Brain microvascular endothelial cell (primary cell): ENCODE data around the gene IGFBP2.

Experiments
- DNase-seq: peaks from one replicate; pipeline ENCODE4 v3.0.0-alpha.2; 2020
- H3K27ac ChIP-seq: fragments of 250-450 bp; sonication (Bioruptor Pico); 2 replicates; pipeline ENCODE4 v1.5.1; 2020; ENCODE audit warnings: mild to moderate bottlenecking, moderate library complexity
- H3K27me3 ChIP-seq: fragments of 250-450 bp; sonication (Bioruptor Pico); replicated peaks from 2 replicates; pipeline ENCODE4 v1.5.1; 2020; ENCODE audit warnings: mild to moderate bottlenecking
- H3K36me3 ChIP-seq: fragments of 250-450 bp; sonication (Bioruptor Pico); replicated peaks from 2 replicates; pipeline ENCODE4 v1.5.1; 2020; ENCODE audit warnings: mild to moderate bottlenecking
- H3K4me3 ChIP-seq: 2 replicates; pipeline ENCODE4 v1.5.1; 2011; ENCODE audit warnings: low read depth, mild to moderate bottlenecking, control low read depth, low read length, moderate library complexity
- in situ Hi-C: cut with HindIII; loops from 2 replicates; pipeline ENCODE4 v1.10.0; 2017; ENCODE audit warnings: low sequenced_read_pairs, low pct_ligation_motif_present
- TF ChIP-seq, protein P1 (sequence below): IDR thresholded peaks from 2 replicates; pipeline ENCODE4 v1.5.1; 2011; ENCODE audit warnings: low read depth, mild to moderate bottlenecking, moderate library complexity, low read length, control low read depth, inconsistent platforms; ENCODE audit errors: missing control alignments

The IGFBP2 gene

DNA sequence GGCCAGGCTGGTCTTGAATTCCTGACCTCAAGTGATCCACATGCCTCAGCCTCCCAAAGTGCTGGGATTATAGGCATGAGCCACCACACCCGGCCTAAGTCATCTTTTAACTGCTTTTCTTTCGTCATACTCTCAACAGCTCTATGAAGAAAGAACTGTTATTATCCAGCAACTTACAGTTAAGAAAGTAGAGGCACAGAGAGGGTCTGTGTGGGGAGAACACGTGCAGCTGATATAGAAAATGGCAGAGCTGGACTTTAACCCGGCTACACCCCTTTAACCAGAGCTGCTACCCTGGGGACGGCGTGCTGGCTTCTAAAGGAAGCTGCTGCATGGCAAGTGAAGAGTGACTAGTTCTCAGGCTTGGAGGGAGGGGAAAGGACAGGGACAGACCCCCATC lies 25.5 kb downstream of the IGFBP2 start:
- Histone ChIP-seq H3K27me3 (no peaks in the 10 kb centered on the region), H3K27ac (no peak overlapping the region), H3K36me3 (peaks cover 20% of the 10 kb centered on the region), H3K4me3 (no peak overlapping the region)
- in situ Hi-C loops, result loop anchor here (10.0 kb wide), 1 partner anchor 144 kb away; no protein-coding TSS in a partner anchor
- DNase-seq, result no peak
- TF ChIP-seq, protein P1, sequence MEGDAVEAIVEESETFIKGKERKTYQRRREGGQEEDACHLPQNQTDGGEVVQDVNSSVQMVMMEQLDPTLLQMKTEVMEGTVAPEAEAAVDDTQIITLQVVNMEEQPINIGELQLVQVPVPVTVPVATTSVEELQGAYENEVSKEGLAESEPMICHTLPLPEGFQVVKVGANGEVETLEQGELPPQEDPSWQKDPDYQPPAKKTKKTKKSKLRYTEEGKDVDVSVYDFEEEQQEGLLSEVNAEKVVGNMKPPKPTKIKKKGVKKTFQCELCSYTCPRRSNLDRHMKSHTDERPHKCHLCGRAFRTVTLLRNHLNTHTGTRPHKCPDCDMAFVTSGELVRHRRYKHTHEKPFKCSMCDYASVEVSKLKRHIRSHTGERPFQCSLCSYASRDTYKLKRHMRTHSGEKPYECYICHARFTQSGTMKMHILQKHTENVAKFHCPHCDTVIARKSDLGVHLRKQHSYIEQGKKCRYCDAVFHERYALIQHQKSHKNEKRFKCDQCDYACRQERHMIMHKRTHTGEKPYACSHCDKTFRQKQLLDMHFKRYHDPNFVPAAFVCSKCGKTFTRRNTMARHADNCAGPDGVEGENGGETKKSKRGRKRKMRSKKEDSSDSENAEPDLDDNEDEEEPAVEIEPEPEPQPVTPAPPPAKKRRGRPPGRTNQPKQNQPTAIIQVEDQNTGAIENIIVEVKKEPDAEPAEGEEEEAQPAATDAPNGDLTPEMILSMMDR, result no peak

DNA sequence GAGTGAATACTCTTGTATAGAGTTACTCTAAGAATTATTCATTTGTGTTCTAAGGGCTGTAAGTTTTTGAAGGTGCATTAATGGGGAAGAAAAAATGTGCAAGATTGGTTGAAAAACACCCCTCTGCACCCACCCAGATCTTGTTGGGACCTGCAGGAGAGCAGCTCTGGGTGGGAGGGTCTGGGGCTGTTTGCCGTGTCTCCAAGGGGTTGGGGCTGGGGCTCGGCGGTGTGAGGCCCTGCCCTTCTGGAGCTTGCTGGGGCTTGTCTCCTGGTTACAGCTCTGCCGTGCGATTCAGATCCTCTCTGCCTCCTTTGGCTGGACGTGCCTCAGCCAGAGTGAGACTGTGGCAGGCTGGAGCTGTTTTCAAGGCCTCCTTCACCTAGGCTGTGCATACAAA lies 26.1 kb downstream of the IGFBP2 start:
- in situ Hi-C loops, result loop anchor here (10.0 kb wide), 1 partner anchor 144 kb away; no protein-coding TSS in a partner anchor
- H3K27ac ChIP-seq, result no peak overlapping the region

DNA sequence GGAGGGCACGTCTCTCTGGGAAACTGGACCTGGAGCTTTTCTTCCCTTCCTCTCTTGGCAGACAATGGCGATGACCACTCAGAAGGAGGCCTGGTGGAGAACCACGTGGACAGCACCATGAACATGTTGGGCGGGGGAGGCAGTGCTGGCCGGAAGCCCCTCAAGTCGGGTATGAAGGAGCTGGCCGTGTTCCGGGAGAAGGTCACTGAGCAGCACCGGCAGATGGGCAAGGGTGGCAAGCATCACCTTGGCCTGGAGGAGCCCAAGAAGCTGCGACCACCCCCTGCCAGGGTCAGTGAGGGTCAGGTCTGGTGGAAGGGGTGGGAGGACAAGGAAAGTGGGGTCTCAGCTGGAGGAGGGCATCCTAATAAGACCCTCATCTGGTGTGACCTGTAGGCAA lies 27.3 kb downstream of the IGFBP2 start:
- Histone ChIP-seq H3K36me3 (peaks cover 20% of the 10 kb centered on the region), H3K27me3 (no peaks in the 10 kb centered on the region), H3K27ac (no peak overlapping the region), H3K4me3 (no peak overlapping the region)
- TF ChIP-seq, protein P1, result no peak
- in situ Hi-C loops, result no loop called here
- DNase-seq, result no peak

More for the DNA sequence above, 26.1 kb downstream of the IGFBP2 start:
- H3K4me3 ChIP-seq, result no peak overlapping the region
- TF ChIP-seq, protein P1, result no peak
- H3K27me3 ChIP-seq, result no peaks in the 10 kb centered on the region
- peaks cover 20% of the 10 kb centered on the region for H3K36me3 ChIP-seq
- DNase-seq, result no peak

DNA sequence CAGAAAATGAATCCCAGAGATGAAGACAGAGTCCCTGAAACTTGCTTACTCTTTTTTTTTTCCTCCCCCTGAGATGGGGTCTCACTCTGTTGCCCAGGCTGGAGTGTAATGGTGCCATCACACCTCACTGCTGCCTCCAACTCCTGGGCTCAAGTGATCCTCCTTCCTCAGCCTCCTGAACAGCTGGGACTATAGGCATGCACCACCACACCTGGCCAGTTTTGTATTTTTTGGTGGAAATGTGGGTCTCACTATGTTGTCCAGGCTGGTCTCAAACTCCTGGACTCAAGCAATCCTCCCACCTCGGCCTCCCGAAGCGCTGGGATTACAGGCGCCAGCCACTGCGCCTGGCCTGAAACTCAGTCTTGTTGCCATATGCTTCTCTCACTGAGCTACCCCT lies 27.8 kb downstream of the IGFBP2 start:
- Histone ChIP-seq H3K27ac (no peak overlapping the region), H3K4me3 (no peak overlapping the region), H3K36me3 (peaks cover 20% of the 10 kb centered on the region), H3K27me3 (no peaks in the 10 kb centered on the region)
- in situ Hi-C loops, result no loop called here
- TF ChIP-seq, protein P1, result no peak
- no peak for DNase-seq

DNA sequence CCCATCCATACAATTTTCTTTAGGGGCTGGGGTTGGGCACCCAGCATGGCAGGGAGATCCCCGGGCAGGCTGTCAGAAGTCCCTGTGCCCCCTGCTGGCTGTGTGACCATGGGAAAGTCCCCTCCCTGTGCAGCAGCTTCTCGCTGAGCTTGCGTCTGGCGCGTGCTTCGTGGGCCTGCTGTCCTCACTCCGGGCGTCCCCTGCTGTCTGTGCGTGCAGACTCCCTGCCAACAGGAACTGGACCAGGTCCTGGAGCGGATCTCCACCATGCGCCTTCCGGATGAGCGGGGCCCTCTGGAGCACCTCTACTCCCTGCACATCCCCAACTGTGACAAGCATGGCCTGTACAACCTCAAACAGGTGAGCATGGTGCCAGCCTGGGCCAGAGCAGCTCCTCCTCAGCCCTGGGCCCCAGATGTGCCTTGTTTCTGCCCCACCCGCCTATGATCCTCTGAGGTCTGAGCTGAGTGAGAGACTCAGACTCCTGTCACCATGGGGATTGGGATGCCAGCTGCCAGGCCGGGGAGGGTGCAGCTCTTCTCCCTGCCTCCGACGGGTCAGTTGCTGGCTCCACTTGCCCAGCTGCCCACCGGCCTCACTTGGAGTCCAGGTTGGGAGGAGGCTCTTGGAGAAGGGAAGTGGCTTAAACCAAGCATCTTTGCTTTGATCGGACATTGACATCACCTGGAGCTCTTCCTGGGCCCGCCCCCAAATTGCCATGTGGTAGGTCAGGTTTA lies 28.6 kb downstream of the IGFBP2 start:
- Histone ChIP-seq H3K27ac (no peak overlapping the region), H3K27me3 (no peaks in the 10 kb centered on the region), H3K36me3 (peaks cover 16% of the 10 kb centered on the region), H3K4me3 (no peak overlapping the region)
- in situ Hi-C loops, result no loop called here
- TF ChIP-seq, protein P1, result peak; percentile 55
- DNase-seq, result peak; percentile 52

DNA sequence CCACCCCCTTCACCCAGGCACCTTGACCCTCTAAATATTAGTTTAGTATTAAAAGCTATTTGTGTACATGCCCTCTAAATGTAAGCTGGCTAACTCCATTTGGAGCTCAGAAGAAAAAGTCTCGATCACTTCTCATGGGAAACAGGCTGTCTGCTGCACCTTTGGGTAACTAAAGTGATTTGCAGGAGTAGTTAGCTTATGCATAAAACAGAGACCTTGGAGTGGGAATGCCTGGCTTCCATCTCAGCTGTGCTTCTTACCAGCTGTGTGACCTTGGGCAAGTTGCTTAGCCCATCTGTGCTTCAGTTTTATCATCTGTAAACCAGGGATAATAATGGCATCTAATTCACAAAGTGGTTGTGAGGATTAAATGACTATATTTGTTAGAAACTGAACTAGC lies 29.9 kb downstream of the IGFBP2 start:
- DNase-seq, result no peak
- H3K4me3 ChIP-seq, result no peak overlapping the region
- H3K27me3 ChIP-seq, result no peaks in the 10 kb centered on the region
- H3K36me3 ChIP-seq, result peaks cover 12% of the 10 kb centered on the region
- no peak overlapping the region for H3K27ac ChIP-seq
- TF ChIP-seq, protein P1, result no peak
- in situ Hi-C loops, result no loop called here
